ENCODE results near the gene SPIN1.

SPIN1 gene

DNA sequence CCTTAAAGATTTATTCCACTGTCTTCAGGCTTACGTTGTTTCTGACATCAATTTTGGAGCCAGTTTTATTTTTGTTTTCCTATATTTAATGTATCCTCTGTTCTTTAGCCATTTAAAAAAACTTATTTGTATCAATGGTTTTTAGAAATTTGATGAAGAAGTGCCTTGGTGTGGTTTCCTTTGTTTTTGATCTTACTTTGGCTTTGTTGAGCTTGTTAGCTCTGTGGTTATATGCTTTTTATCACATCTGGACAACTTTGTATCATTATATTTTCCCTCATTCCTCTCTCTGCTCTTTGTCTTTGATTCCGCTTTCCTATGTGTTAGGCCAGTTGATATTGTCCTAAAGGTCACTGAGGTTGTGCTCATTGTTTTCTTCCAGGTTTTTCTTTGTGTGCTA, 58.5 kb downstream of the SPIN1 start:
- no peak overlapping the region for H3K4me3 Mint-ChIP-seq
- peaks cover 64% of the 10 kb centered on the region for H3K4me1 Mint-ChIP-seq
- H3K36me3 Mint-ChIP-seq (ENCODE audit: insufficient read depth), result peaks cover 2% of the 10 kb centered on the region
- no peak overlapping the region for H3K27ac Mint-ChIP-seq (ENCODE audit: low read depth)
- no peaks in the 10 kb centered on the region for H3K9me3 Mint-ChIP-seq
- no peaks in the 10 kb centered on the region for H3K27me3 Mint-ChIP-seq
- DNase-seq (ENCODE audit: low spot score in 2 of 2) (no peak), ATAC-seq (replicated peaks; ENCODE audit: extremely low read depth, poor library complexity, severe bottlenecking) (no peak)

DNA sequence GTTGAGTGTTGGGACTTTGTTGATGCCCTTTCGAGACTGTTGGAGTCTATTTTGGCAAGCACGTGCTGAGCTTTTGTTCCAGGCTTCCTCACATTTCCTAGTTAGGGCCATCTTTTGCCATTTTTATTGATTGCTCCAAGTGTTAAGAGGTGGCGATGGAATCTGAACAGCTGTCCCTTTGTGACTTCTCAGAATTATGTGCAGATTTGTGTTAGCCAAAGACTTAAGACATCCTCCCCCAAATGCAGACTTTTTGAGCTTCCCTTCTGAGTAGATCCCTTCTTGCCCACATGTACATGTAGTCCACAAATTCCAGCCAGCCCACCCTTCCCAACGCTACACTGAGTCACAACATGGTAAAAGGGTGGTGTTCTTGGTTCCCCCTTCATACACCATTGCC, 59.2 kb downstream of the SPIN1 start:
- Mint-ChIP-seq H3K36me3 (ENCODE audit: insufficient read depth) (peaks cover 4% of the 10 kb centered on the region), H3K27ac (ENCODE audit: low read depth) (no peak overlapping the region), H3K27me3 (no peaks in the 10 kb centered on the region), H3K4me3 (no peak overlapping the region), H3K4me1 (peaks cover 64% of the 10 kb centered on the region), H3K9me3 (no peaks in the 10 kb centered on the region)
- no peak for DNase-seq (ENCODE audit: low spot score in 2 of 2)
- ATAC-seq (replicated peaks; ENCODE audit: extremely low read depth, poor library complexity, severe bottlenecking), result no peak

DNA sequence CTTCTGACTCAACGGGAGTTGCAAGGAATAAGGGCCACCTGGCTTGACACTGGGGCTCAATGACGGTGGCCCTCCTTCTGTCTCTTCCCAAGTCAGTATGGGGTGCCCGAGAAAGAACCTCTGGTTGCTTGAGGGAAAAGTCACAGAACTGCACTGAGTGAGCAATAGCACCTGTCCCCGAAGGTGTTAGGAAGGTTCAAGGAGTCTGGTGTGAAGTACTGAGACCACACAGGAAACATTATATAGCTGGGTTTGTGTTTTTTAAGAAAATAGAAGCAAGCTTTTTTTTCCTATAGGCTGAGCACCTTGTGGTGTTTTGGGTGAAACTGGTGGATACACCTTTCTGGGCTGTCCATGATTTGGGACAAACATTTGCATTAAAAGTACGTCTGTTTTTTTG, 62.9 kb downstream of the SPIN1 start:
- DNase-seq (ENCODE audit: low spot score in 2 of 2), result no peak
- Mint-ChIP-seq H3K4me3 (no peak overlapping the region), H3K9me3 (no peaks in the 10 kb centered on the region), H3K27me3 (no peaks in the 10 kb centered on the region), H3K27ac (ENCODE audit: low read depth) (no peak overlapping the region), H3K4me1 (peaks cover 40% of the 10 kb centered on the region), H3K36me3 (ENCODE audit: insufficient read depth) (peaks cover 5% of the 10 kb centered on the region)
- ATAC-seq (replicated peaks; ENCODE audit: extremely low read depth, poor library complexity, severe bottlenecking), result peak; percentile 43

DNA sequence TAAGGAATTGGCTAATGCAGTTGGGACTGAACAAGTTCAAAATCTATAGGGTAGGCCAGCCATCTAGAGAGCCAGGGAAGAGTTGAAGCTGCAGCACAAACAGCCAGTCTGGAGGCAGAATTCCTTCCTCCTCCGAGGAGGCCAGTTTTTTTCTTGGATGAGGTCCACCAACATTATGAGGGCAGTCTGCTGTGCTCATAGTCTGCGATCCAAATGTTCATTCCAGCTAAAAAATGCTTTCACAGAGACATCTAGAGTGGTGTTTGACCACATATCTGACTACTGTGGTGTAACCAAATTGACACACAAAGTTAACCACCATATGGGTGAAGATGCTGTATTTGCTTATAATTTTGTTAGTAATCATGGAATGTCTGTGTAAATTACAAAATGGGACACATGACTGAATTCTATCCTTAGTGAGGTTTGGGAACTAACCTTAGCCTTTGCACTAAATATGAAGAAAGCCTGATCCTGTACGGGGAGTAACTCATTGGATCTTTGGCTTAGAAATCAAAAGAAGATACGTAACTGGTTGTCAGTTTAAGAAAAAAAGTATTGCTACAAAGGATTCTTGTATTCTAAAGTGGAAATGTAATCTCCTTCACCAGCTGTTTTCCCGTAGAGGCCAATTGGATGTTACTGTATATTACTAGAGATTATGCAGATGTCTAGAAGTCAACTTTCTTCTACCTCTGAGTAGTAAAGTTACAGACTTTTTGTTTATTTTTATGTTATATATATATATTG, 70.6 kb downstream of the SPIN1 start:
- DNase-seq (ENCODE audit: low spot score in 2 of 2) (no peak), ATAC-seq (replicated peaks; ENCODE audit: extremely low read depth, poor library complexity, severe bottlenecking) (no peak)
- H3K4me1 Mint-ChIP-seq, result peaks cover 10% of the 10 kb centered on the region
- H3K27me3 Mint-ChIP-seq, result no peaks in the 10 kb centered on the region
- no peaks in the 10 kb centered on the region for H3K9me3 Mint-ChIP-seq
- peaks cover 9% of the 10 kb centered on the region for H3K36me3 Mint-ChIP-seq (ENCODE audit: insufficient read depth)
- H3K4me3 Mint-ChIP-seq, result no peak overlapping the region
- peak overlapping the region; percentile 36 for H3K27ac Mint-ChIP-seq (ENCODE audit: low read depth)

DNA sequence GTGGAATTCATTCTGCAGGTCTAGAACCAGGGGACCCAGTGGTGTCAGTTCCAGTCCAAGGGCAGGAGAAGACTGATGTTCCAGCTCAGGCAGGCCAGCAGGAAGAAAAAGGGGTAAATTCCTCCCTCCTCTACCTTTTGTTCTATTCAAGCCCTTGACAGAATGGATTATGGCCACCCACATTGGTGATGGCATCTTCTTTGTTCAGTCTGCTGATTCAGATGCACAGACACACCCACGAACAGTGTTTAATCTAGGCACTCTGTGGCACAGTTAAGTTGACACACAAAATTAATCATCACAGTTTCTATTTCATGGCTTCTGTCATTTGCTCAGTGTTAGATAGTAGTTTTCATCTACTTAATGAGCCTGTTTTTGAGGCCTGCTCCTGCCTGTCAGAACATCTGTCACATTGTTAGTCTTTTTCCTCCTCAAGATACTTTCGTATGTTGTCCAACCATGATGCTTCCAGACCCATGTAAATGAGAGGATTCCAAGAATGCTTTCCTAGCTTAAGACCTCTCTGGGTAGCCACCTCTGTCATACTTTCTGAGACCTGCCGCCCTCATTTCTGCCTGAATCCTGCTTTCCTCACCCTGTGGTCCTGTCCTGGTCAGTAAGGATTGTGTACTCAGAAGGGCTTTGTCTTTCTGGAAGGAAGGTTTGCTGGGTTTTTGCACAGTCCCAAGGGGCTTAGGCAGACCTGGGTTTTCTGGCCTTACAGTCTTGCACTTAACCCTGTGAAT, 72.5 kb downstream of the SPIN1 start:
- Mint-ChIP-seq H3K9me3 (no peaks in the 10 kb centered on the region), H3K4me1 (peaks cover 16% of the 10 kb centered on the region), H3K36me3 (ENCODE audit: insufficient read depth) (peaks cover 9% of the 10 kb centered on the region), H3K4me3 (no peak overlapping the region), H3K27ac (ENCODE audit: low read depth) (peak overlapping the region; percentile 25), H3K27me3 (no peaks in the 10 kb centered on the region)
- ATAC-seq (replicated peaks; ENCODE audit: extremely low read depth, poor library complexity, severe bottlenecking) (no peak), DNase-seq (ENCODE audit: low spot score in 2 of 2) (no peak)

DNA sequence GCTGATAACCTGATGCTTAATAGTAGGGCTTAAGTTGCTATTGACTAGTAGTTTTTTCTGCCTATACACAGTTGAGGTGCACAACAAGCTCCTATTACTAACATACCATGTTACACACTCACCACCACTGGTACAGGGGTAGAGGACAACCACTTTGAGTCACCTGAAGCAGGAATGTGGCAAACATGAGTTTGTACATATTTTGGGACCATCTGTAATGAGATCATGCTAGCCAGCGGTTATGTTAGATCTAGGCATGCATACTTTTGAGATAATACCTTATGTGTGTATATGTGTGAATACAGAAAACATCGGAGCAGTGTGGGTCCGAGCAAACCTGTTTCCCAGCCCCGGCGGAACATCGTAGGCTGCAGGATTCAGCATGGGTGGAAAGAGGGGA, 73.9 kb downstream of the SPIN1 start:
- Mint-ChIP-seq H3K27me3 (no peaks in the 10 kb centered on the region), H3K4me3 (no peak overlapping the region), H3K4me1 (peaks cover 17% of the 10 kb centered on the region), H3K36me3 (ENCODE audit: insufficient read depth) (peaks cover 5% of the 10 kb centered on the region), H3K27ac (ENCODE audit: low read depth) (no peak overlapping the region), H3K9me3 (no peaks in the 10 kb centered on the region)
- ATAC-seq (replicated peaks; ENCODE audit: extremely low read depth, poor library complexity, severe bottlenecking) (no peak), DNase-seq (ENCODE audit: low spot score in 2 of 2) (no peak)

DNA sequence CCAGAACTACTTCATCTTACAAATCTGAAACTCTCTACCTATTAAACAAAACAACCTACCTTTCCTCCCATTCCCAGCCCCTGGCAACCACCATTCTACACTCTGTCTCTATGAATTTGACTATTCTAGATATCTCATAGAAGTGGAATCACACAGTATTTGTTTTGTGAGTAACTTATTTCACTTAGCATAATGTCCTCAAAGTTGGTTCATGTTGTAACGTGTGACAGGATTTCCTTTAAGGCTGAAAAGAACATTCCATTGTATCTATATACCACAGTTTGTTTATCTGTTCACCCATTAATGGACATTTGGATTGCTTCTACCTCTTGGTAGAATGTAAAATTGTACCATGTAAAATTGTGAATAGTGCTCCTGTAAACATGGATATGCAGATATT, 76.6 kb downstream of the SPIN1 start:
- Mint-ChIP-seq H3K4me1 (peaks cover 20% of the 10 kb centered on the region), H3K27ac (ENCODE audit: low read depth) (no peak overlapping the region), H3K9me3 (no peaks in the 10 kb centered on the region), H3K36me3 (ENCODE audit: insufficient read depth) (peaks cover 5% of the 10 kb centered on the region), H3K4me3 (no peak overlapping the region), H3K27me3 (no peaks in the 10 kb centered on the region)
- no peak for DNase-seq (ENCODE audit: low spot score in 2 of 2)
- ATAC-seq (replicated peaks; ENCODE audit: extremely low read depth, poor library complexity, severe bottlenecking), result no peak

DNA sequence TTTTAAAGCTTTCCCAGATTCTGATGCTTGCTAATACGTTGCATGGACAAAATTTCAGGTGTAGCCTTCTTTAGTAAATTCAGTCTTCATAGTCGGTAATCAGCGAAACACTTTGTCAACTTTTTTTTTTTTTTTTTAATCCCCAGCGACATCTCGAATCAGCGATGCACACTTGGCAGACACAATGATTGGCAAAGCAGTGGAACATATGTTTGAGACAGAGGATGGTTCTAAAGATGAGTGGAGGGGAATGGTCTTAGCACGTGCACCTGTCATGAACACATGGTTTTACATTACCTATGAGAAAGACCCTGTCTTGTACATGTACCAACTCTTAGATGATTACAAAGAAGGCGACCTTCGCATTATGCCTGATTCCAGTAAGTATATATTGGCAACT, 80.0 kb downstream of the SPIN1 start:
- no peaks in the 10 kb centered on the region for H3K27me3 Mint-ChIP-seq
- H3K4me1 Mint-ChIP-seq, result peaks cover 10% of the 10 kb centered on the region
- DNase-seq (ENCODE audit: low spot score in 2 of 2), result no peak
- H3K9me3 Mint-ChIP-seq, result no peaks in the 10 kb centered on the region
- ATAC-seq (replicated peaks; ENCODE audit: extremely low read depth, poor library complexity, severe bottlenecking), result no peak
- H3K4me3 Mint-ChIP-seq, result no peak overlapping the region
- H3K27ac Mint-ChIP-seq (ENCODE audit: low read depth), result no peak overlapping the region
- H3K36me3 Mint-ChIP-seq (ENCODE audit: insufficient read depth), result peaks cover 7% of the 10 kb centered on the region

DNA sequence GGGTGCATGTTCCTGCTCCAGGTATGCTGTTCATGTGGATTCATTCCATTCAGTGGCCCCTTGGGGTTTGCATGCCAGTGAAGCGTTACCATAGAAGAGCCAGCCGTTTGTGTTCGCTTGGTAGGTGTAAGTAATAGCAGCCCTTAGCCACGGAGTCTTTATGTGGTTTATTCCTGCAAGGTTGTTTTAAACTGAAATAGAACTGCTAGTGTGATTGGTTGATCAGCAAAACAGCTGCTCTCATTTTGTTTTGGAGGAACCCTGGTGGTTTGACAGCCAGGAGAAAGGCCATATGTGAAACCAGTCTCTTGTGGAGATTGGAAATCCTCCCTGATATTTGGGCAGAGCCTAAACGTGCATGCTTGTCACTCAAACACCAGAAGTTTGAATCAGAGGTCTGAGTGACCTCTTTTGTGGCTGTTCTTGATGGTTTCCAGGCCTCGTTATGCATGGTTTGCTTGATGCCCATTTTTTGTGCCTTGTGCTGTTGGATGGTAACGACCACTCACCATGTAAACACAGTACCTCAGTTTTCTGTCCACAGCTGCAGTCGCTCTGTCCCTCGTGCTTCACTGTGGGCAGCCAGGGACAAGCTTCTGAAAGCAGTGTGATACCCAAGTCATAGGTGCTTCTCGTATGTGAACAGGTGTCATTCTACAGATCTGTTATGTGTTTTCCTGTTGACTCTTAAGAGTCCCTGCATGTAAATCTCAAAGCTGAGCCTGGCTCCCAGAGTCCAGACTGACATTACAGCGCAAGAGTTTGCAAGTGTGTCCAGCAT, 88.4 kb downstream of the SPIN1 start:
- DNase-seq (ENCODE audit: low spot score in 2 of 2), result no peak
- no peak overlapping the region for H3K4me3 Mint-ChIP-seq
- H3K4me1 Mint-ChIP-seq, result no peaks in the 10 kb centered on the region
- H3K27ac Mint-ChIP-seq (ENCODE audit: low read depth), result no peak overlapping the region
- no peak for ATAC-seq (replicated peaks; ENCODE audit: extremely low read depth, poor library complexity, severe bottlenecking)
- H3K9me3 Mint-ChIP-seq, result no peaks in the 10 kb centered on the region
- H3K27me3 Mint-ChIP-seq, result no peaks in the 10 kb centered on the region
- peaks cover 8% of the 10 kb centered on the region for H3K36me3 Mint-ChIP-seq (ENCODE audit: insufficient read depth)

DNA sequence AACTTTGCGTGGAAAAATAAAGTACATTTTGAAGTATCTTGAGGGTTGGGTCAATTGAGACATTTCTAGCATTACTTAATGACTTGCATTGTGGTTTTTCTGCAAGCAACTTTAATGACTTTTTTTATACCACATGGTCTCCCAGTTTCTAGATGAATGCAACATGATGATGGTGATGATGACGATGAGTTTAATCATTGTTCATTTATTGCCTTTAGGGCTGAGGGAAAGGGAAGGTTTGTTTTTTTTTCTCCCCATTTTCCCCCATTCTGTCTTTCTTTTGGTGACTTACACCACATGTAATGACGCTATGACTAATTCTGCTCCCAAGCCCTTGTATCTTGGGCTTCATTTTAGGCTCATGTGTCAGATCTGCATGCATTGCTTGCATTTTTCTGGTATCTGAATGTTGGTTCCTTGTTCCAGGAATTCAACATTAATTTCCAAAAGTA, 89.1 kb downstream of the SPIN1 start:
- Mint-ChIP-seq H3K36me3 (ENCODE audit: insufficient read depth) (peaks cover 8% of the 10 kb centered on the region), H3K9me3 (no peaks in the 10 kb centered on the region), H3K4me1 (no peaks in the 10 kb centered on the region), H3K27ac (ENCODE audit: low read depth) (no peak overlapping the region), H3K4me3 (no peak overlapping the region), H3K27me3 (no peaks in the 10 kb centered on the region)
- ATAC-seq (replicated peaks; ENCODE audit: extremely low read depth, poor library complexity, severe bottlenecking), result no peak
- no peak for DNase-seq (ENCODE audit: low spot score in 2 of 2)

DNA sequence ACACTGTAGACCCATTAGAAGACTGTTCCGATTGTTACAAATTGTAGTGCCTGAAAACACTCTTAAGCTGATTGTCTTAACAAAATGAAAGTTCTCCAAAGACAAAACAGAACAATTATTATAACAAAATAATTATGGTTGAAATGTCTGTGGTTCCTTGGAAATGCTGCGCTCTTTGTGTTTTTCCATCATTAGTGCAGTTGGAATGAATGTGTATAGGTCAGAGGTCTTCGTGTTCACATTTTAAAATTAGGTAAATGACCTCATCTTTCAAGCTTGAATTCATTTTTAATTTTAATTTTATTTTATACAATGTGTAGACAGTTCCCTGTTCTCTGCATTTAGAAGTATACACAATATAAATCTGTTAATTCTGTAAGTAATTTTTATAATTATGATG, 90.0 kb downstream of the SPIN1 start:
- H3K27me3 Mint-ChIP-seq, result no peaks in the 10 kb centered on the region
- H3K4me3 Mint-ChIP-seq, result no peak overlapping the region
- ATAC-seq (replicated peaks; ENCODE audit: extremely low read depth, poor library complexity, severe bottlenecking), result no peak
- peaks cover 8% of the 10 kb centered on the region for H3K36me3 Mint-ChIP-seq (ENCODE audit: insufficient read depth)
- H3K9me3 Mint-ChIP-seq, result no peaks in the 10 kb centered on the region
- H3K4me1 Mint-ChIP-seq, result no peaks in the 10 kb centered on the region
- H3K27ac Mint-ChIP-seq (ENCODE audit: low read depth), result no peak overlapping the region
- DNase-seq (ENCODE audit: low spot score in 2 of 2), result no peak

DNA sequence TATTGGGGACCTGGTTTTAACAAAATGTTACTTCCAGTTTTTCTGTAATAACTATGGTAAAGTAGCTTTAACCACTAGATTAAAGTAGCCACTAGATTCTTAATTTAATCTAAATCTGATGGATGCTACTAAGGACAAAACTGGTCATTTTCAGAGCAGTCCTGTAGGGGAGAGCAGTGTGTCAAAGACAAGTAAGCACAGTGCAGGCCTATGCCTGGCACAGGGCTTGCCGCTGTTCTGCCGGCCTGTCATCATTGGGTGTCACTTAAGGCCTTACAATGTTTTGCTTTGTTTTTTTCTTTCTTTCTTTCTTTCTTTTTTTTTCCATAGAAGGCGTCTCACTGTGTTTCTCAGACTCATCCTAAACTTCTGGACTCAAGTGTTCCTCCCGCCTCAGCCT, 93.7 kb downstream of the SPIN1 start:
- no peaks in the 10 kb centered on the region for H3K27me3 Mint-ChIP-seq
- peaks cover 2% of the 10 kb centered on the region for H3K36me3 Mint-ChIP-seq (ENCODE audit: insufficient read depth)
- H3K4me3 Mint-ChIP-seq, result no peak overlapping the region
- DNase-seq (ENCODE audit: low spot score in 2 of 2) (no peak), ATAC-seq (replicated peaks; ENCODE audit: extremely low read depth, poor library complexity, severe bottlenecking) (no peak)
- no peaks in the 10 kb centered on the region for H3K9me3 Mint-ChIP-seq
- H3K27ac Mint-ChIP-seq (ENCODE audit: low read depth), result no peak overlapping the region
- no peaks in the 10 kb centered on the region for H3K4me1 Mint-ChIP-seq

Measured in central memory CD8-positive, alpha-beta T cell (primary cell).